ENCODE measurements around the gene TMPRSS13.

Gene TMPRSS13

DNA sequence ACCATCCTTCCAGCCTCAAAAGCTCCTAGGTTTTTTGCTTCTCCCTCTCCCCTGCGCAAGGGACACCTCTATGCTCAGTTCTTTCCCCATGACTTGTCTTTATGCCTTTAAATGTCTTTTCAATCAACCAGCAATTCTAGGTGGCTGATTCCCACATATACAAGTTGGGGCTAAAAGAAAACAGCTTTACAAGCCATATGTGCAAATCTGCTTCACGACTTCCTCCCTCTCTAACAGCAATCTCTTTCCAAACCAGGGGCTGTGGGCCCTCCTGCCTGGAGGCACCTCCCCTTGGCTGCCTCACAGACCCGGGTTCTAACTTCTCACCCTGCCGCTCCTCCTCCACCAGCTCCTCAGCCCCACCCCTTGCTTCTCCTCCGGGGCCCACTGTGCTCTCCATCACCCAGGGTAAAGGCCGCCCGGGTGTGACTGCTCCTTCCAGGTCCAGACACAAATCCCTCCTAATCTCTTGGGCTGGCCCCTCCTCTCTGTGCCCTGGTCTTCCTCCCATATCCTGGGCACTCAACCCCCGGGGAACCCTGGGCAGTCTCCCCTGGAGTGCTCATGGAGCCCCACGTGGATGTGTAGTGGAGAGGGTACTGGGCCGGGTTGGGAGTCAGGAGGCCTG is 14.1 kb downstream of the TMPRSS13 start:
- TF ChIP-seq, protein P1, sequence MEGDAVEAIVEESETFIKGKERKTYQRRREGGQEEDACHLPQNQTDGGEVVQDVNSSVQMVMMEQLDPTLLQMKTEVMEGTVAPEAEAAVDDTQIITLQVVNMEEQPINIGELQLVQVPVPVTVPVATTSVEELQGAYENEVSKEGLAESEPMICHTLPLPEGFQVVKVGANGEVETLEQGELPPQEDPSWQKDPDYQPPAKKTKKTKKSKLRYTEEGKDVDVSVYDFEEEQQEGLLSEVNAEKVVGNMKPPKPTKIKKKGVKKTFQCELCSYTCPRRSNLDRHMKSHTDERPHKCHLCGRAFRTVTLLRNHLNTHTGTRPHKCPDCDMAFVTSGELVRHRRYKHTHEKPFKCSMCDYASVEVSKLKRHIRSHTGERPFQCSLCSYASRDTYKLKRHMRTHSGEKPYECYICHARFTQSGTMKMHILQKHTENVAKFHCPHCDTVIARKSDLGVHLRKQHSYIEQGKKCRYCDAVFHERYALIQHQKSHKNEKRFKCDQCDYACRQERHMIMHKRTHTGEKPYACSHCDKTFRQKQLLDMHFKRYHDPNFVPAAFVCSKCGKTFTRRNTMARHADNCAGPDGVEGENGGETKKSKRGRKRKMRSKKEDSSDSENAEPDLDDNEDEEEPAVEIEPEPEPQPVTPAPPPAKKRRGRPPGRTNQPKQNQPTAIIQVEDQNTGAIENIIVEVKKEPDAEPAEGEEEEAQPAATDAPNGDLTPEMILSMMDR (IDR thresholded peaks at IDR 0.05; ENCODE audit: extremely low read depth, insufficient read depth, missing control alignments) = no peak
- in situ Hi-C loops (cut with MboI; ENCODE audit: low pct_unique_long_range_greater_than_20kb, low sequenced_read_pairs, unreplicated experiment) = no loop called here
- no peak for DNase-seq (ENCODE audit: low spot score)

DNA sequence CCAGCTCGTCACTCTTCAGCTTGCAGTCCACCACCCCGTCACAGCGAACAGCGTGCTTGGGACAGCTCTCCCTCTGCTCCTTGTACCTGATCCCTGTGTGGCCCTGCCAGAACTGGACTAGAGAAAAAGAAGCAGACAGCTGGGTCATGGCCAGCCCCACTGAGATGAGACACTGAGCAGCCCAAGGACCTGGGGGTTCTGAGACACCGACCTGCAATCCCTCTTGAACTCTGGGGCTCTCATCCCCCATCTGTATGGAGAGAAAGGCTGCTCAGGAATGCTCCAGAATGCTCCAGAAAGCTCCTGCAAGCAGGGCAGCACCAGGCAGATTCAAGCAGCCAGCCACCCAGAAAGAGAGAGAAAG is 14.8 kb downstream of the TMPRSS13 start:
- in situ Hi-C loops (cut with MboI; ENCODE audit: low pct_unique_long_range_greater_than_20kb, low sequenced_read_pairs, unreplicated experiment) = no loop called here
- TF ChIP-seq, protein P1 (IDR thresholded peaks at IDR 0.05; ENCODE audit: extremely low read depth, insufficient read depth, missing control alignments) = no peak
- no peak for DNase-seq (ENCODE audit: low spot score)

GRCh38 chr11:117913736-117914397 is 15.3 kb downstream of the TMPRSS13 start:
- no peak for DNase-seq (ENCODE audit: low spot score)
- in situ Hi-C loops (cut with MboI; ENCODE audit: low pct_unique_long_range_greater_than_20kb, low sequenced_read_pairs, unreplicated experiment) = no loop called here
- TF ChIP-seq, protein P1 (IDR thresholded peaks at IDR 0.05; ENCODE audit: extremely low read depth, insufficient read depth, missing control alignments) = no peak

DNA sequence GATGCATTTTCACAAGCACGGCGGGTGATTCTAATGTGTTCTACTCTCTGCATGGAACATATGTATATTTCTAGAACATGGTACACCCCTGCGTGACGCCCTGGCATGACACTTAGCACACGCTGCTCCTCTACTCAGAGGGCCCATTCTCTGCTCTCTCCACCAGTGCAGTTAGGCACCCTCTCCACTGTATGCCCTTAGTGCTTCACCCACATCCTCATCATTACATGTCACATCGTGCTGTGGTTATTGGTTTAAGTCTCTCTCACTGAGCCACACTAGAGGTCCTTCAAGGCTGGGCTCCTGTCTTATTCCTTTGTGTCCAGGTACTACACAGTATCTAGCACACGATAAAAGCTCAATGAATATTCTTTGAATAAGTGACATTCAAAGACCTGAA is 16.7 kb downstream of the TMPRSS13 start:
- no peak for DNase-seq (ENCODE audit: low spot score)
- in situ Hi-C loops (cut with MboI; ENCODE audit: low pct_unique_long_range_greater_than_20kb, low sequenced_read_pairs, unreplicated experiment) = no loop called here
- TF ChIP-seq, protein P1 (IDR thresholded peaks at IDR 0.05; ENCODE audit: extremely low read depth, insufficient read depth, missing control alignments) = no peak

DNA sequence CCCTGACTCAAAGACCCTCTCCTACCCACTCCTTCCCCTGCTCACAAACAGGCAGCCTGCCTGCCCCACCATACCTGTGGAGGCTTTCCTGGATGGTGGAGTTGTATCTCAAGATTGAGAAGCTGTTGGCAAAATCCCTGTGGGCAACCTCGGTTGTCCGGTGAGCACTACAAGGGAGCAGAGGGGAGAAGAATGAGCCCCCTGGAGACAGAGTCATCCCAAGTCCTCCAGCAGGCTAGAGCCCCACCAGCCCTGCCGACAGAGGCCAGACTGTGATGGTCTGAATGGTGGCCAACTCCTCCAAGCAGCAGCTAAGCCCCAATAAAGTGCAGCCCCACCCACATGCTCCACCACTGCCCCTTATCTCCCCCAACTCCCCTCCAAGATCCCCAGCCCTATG is 17.5 kb downstream of the TMPRSS13 start:
- in situ Hi-C loops (cut with MboI; ENCODE audit: low pct_unique_long_range_greater_than_20kb, low sequenced_read_pairs, unreplicated experiment) = no loop called here
- TF ChIP-seq, protein P1 (IDR thresholded peaks at IDR 0.05; ENCODE audit: extremely low read depth, insufficient read depth, missing control alignments) = no peak

GRCh38 chr11:117910941-117911655 is 18.1 kb downstream of the TMPRSS13 start:
- no peak for DNase-seq (ENCODE audit: low spot score)
- TF ChIP-seq, protein P1 (IDR thresholded peaks at IDR 0.05; ENCODE audit: extremely low read depth, insufficient read depth, missing control alignments) = no peak
- in situ Hi-C loops (cut with MboI; ENCODE audit: low pct_unique_long_range_greater_than_20kb, low sequenced_read_pairs, unreplicated experiment) = no loop called here

More for the DNA sequence above, 17.5 kb downstream of the TMPRSS13 start:
- no peak for DNase-seq (ENCODE audit: low spot score)
